Activated CD4-positive, alpha-beta T cell treated with anti-CD3 and anti-CD28 coated beads, Interleukin-2, amount 10 ng/mL, durations not matched to agents 7 days and 5 days (primary cell): ENCODE measurements around the gene HCN2. TPM values are rescaled to one million over a fixed set of nuclear protein-coding genes. Genes with fewer than 3 reads are reported as not detected.

Experiments used
- CTCF ChIA-PET: fragments of 350-600 bp; sonication (Branson Sonifier 250); formaldehyde crosslinking; loops from one replicate; lab custom pipeline; 2021; ENCODE audit warnings: antibody characterized with exemption; lab: Charles Lee
- POLR2A ChIA-PET: fragments of 350-600 bp; sonication (Branson Sonifier 250); formaldehyde crosslinking; loops from one replicate; lab custom pipeline; 2021; ENCODE audit warnings: antibody characterized with exemption; lab: Charles Lee
- DNase-seq: peaks from one replicate; pipeline ENCODE4 v3.0.0-alpha.2; 2020
- H3K27ac Mint-ChIP-seq: one replicate; pipeline ENCODE4 v1.8.0; 2021; ENCODE audit warnings: mild to moderate bottlenecking, moderate library complexity, mixed read lengths
- H3K27me3 Mint-ChIP-seq: one replicate; pipeline ENCODE4 v1.8.0; 2021; ENCODE audit warnings: mixed read lengths
- H3K36me3 Mint-ChIP-seq: one replicate; pipeline ENCODE4 v1.8.0; 2021; ENCODE audit warnings: low read depth, mixed read lengths
- H3K4me1 Mint-ChIP-seq: one replicate; pipeline ENCODE4 v1.8.0; 2021; ENCODE audit warnings: mixed read lengths
- H3K4me3 Mint-ChIP-seq: one replicate; pipeline ENCODE4 v1.8.0; 2021; ENCODE audit warnings: mild to moderate bottlenecking, moderate library complexity, mixed read lengths
- H3K9me3 Mint-ChIP-seq: one replicate; pipeline ENCODE4 v1.8.0; 2021; ENCODE audit warnings: mixed read lengths
- total RNA-seq, 2 experiments: library from RNA; stranded (reverse); gene quantifications; one replicate each; pipeline ENCODE4 v1.2.3, GENCODE V29; 2021

The HCN2 gene
- 1 to 10 TPM; 2.6 to 3.2 TPM for total RNA-seq

- H3K4me1 Mint-ChIP-seq = peaks cover 9% of the 10 kb centered on the region
- H3K27ac Mint-ChIP-seq = no peak within 1 kb of the TSS
- H3K36me3 Mint-ChIP-seq = no peaks in the 10 kb centered on the region
- DNase-seq = no peak
- H3K4me3 Mint-ChIP-seq = no peak within 1 kb of the TSS
- H3K27me3 Mint-ChIP-seq = peaks cover 27% of the 10 kb centered on the region
- ChIA-PET CTCF (no interaction called here), POLR2A (no interaction called here)
- H3K9me3 Mint-ChIP-seq = no peaks in the 10 kb centered on the region
Observed at GRCh38 chr19:589693-590395, at the start of gene HCN2. HCN2 (plus strand) TSS chr19:589881; CDS start chr19:589946, 65 bp downstream.

- Mint-ChIP-seq H3K4me3 (no peak overlapping the region), H3K9me3 (no peaks in the 10 kb centered on the region), H3K4me1 (peaks cover 20% of the 10 kb centered on the region), H3K27ac (no peak overlapping the region), H3K36me3 (peaks cover 11% of the 10 kb centered on the region), H3K27me3 (no peaks in the 10 kb centered on the region)
- CTCF ChIA-PET = interaction anchor here (0.9 kb wide), 1 partner anchor 30 kb away, joined by 3 read pairs; no protein-coding TSS in a partner anchor
- POLR2A ChIA-PET = no interaction called here
- DNase-seq = no peak
Observed at GRCh38 chr19:540867-541637, 48.6 kb upstream of the HCN2 start.

- peaks cover 20% of the 10 kb centered on the region for H3K4me1 Mint-ChIP-seq
- H3K27ac Mint-ChIP-seq = no peak overlapping the region
- DNase-seq = no peak
- H3K9me3 Mint-ChIP-seq = no peaks in the 10 kb centered on the region
- POLR2A ChIA-PET = no interaction called here
- peaks cover 9% of the 10 kb centered on the region for H3K36me3 Mint-ChIP-seq
- no peak overlapping the region for H3K4me3 Mint-ChIP-seq
- CTCF ChIA-PET = interaction anchor here (0.9 to 1.4 kb wide), 2 partner anchors 10 to 31 kb away, joined by 3 to 6 read pairs; partner anchors contain the start of gene CDC34
- no peaks in the 10 kb centered on the region for H3K27me3 Mint-ChIP-seq
Observed at GRCh38 chr19:541699-542098, 48.0 kb upstream of the HCN2 start.

DNA sequence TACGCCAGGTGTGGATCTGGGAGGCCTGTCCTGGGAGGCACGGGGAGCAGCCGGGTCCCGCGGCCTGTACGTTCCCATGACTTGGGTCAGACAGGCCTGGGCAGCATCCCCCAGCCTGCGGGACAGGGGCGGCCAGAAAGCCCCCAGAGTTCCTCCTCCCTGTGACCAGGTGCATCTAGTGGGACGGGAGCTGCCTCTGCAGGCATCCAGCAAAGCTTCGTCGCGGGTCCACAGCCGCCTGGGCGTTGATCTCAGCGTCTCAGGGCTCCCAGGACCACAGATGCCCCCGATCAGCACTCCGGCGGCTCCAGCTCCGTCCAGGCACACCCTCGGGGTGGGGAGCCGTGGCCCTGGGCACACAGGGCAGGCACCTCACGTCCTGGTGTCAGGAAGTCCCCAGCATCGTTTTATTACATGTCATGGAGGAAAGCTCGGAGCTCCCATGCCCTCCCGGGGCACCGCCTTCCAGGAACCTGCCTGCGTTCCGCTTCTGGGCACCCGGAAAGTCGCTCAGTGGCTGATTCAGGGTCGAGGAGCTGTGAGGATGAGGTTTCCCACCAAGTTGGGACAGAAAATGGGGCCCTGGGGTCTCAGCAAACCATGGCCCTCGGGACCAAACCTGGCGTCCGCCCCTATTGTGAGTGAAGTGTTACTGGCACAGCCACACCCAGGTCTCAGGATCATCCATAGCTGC, 47.4 kb upstream of the HCN2 start:
- CTCF ChIA-PET = interaction anchor here (0.9 to 1.8 kb wide), 3 partner anchors 10 to 31 kb away, joined by 3 to 6 read pairs (median 5); partner anchors contain the start of gene CDC34
- Mint-ChIP-seq H3K36me3 (peaks cover 8% of the 10 kb centered on the region), H3K27me3 (no peaks in the 10 kb centered on the region), H3K4me1 (peaks cover 20% of the 10 kb centered on the region), H3K9me3 (no peaks in the 10 kb centered on the region), H3K4me3 (no peak overlapping the region), H3K27ac (no peak overlapping the region)
- DNase-seq = no peak
- POLR2A ChIA-PET = no interaction called here

GRCh38 chr19:543910-544608, 45.6 kb upstream of the HCN2 start, which contains the start of gene GZMM:
GZMM (plus strand) TSS chr19:544053; CDS start chr19:544072, 19 bp downstream.
- Mint-ChIP-seq H3K4me3 (peak within 1 kb of the TSS; percentile 79), H3K9me3 (no peaks in the 10 kb centered on the region), H3K36me3 (peaks cover 3% of the 10 kb centered on the region), H3K27ac (peak within 1 kb of the TSS; percentile 90), H3K4me1 (peaks cover 20% of the 10 kb centered on the region), H3K27me3 (no peaks in the 10 kb centered on the region)
- peak; percentile 80 for DNase-seq
- POLR2A ChIA-PET = no interaction called here
- CTCF ChIA-PET = interaction anchor here (1.0 to 1.8 kb wide), 2 partner anchors 20 to 33 kb away, joined by 3 to 5 read pairs; no protein-coding TSS in a partner anchor

DNA sequence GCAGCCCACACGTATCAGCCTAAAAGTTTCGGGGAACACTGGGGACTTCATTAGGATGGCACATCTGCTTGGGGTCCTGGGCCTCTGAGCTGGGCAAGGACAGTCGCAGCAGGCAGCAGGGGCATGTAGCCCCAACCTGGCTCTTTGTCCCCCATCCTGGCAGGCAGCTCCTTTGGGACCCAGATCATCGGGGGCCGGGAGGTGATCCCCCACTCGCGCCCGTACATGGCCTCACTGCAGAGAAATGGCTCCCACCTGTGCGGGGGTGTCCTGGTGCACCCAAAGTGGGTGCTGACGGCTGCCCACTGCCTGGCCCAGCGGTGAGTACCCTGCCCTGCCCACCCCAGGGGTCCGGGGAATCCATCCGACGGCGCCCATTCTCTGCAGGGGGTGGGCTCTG, 42.6 kb upstream of the HCN2 start:
- H3K4me1 Mint-ChIP-seq = peaks cover 22% of the 10 kb centered on the region
- no peak for DNase-seq
- H3K36me3 Mint-ChIP-seq = peaks cover 3% of the 10 kb centered on the region
- ChIA-PET CTCF (no interaction called here), POLR2A (no interaction called here)
- no peaks in the 10 kb centered on the region for H3K27me3 Mint-ChIP-seq
- H3K4me3 Mint-ChIP-seq = no peak overlapping the region
- no peaks in the 10 kb centered on the region for H3K9me3 Mint-ChIP-seq
- H3K27ac Mint-ChIP-seq = no peak overlapping the region

DNA sequence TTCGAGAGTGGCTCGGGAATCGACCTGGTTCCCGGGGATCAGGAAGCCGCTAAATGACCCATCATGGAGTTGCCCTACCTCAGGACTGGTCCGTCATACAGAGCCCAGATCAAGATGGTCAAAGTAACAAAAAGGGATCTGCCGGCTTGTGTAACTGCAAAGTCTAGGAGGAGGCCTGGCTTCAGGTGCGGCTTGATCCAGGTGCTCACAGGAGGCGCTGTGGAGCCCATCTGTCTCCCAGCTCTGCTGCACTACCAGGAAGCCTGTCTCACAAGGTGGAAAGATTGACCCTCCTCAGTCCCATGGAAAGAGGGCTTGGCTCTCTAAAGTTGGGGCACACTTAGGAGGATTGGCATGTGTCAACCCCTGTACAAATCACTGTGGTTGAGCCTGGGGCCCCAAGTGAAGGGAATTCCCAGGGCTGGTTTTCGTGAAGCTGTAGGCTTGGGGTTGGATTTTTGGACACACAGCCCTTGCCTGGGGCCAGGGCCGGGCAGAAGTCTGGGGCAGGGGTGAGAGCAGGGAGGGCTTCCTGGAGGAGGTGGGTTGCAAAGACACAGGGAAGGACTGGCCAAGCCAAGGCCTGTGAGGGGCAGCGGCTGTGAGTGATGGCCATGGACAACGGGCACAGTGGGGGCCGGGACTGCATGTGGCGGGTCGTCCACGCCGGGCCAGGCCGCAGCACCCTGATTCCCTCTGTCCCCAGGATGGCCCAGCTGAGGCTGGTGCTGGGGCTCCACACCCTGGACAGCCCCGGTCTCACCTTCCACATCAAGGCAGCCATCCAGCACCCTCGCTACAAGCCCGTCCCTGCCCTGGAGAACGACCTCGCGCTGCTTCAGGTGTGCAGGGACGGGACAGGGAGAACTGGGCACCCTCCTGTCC, 41.6 kb upstream of the HCN2 start:
- Mint-ChIP-seq H3K36me3 (peaks cover 3% of the 10 kb centered on the region), H3K4me1 (peaks cover 22% of the 10 kb centered on the region), H3K27ac (peak overlapping the region; percentile 25), H3K27me3 (no peaks in the 10 kb centered on the region), H3K4me3 (no peak overlapping the region), H3K9me3 (no peaks in the 10 kb centered on the region)
- ChIA-PET CTCF (interaction anchor here (1.3 kb wide), 1 partner anchor 37 kb away, joined by 5 read pairs; no protein-coding TSS in a partner anchor), POLR2A (no interaction called here)
- no peak for DNase-seq

DNA sequence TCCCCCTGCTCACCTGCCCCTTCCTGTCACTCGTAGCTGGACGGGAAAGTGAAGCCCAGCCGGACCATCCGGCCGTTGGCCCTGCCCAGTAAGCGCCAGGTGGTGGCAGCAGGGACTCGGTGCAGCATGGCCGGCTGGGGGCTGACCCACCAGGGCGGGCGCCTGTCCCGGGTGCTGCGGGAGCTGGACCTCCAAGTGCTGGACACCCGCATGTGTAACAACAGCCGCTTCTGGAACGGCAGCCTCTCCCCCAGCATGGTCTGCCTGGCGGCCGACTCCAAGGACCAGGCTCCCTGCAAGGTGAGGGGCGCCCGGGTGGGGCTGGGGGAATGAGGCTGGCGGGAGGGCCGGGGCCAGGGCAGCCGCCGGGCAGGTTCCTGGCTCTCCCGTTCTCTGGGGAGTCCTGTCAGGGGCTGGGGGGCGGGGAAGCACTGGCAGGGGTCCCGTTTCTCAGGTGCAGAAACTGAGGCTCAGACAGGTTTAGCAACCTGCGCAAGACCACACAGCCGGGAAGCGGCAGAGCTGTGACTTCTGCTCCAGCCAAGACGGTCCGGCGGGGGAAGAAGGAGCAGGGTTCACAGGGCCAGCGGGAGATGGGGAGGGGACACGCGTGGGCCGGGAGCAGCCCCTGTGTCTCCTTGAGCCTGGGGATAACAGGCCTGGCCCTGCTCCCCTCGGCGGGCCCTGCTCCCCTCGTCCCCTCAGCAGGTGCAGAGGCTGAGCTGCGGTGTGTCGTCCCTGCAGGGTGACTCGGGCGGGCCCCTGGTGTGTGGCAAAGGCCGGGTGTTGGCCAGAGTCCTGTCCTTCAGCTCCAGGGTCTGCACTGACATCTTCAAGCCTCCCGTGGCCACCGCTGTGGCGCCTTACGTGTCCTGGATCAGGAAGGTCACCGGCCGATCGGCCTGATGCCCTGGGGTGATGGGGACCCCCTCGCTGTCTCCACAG, 40.5 kb upstream of the HCN2 start:
- Mint-ChIP-seq H3K36me3 (peaks cover 2% of the 10 kb centered on the region), H3K27me3 (no peaks in the 10 kb centered on the region), H3K27ac (no peak overlapping the region), H3K4me1 (peaks cover 11% of the 10 kb centered on the region), H3K9me3 (no peaks in the 10 kb centered on the region), H3K4me3 (no peak overlapping the region)
- DNase-seq = no peak
- POLR2A ChIA-PET = no interaction called here
- CTCF ChIA-PET = interaction anchor here (1.3 kb wide), 1 partner anchor 38 kb away, joined by 5 read pairs; no protein-coding TSS in a partner anchor

DNA sequence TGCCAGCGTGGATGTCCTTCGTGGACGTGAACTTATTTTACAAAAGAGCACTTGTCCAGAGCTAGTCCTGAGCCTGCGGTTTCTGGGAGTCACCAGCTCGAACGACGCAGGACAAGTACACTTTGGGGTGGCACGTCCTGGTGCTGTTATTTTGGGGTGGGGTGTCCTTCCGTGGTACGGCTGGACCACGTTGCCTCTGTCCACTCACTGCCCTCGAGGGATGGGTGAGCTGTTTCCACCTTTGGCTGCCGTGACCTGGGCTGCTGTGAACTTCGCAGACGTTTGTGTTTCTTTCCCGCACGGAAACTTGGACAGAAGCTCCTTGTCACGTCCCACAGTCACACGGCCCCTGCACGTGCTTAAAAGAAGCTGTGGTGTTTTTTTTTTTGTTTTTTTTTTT, 34.9 kb upstream of the HCN2 start:
- no peaks in the 10 kb centered on the region for H3K9me3 Mint-ChIP-seq
- H3K4me3 Mint-ChIP-seq = no peak overlapping the region
- CTCF ChIA-PET = interaction anchor here (0.9 kb wide), 1 partner anchor 29 kb away, joined by 4 read pairs; no protein-coding TSS in a partner anchor
- no peak overlapping the region for H3K27ac Mint-ChIP-seq
- peaks cover 2% of the 10 kb centered on the region for H3K4me1 Mint-ChIP-seq
- POLR2A ChIA-PET = no interaction called here
- H3K36me3 Mint-ChIP-seq = no peaks in the 10 kb centered on the region
- no peaks in the 10 kb centered on the region for H3K27me3 Mint-ChIP-seq
- DNase-seq = no peak

GRCh38 chr19:555474-555808, 34.2 kb upstream of the HCN2 start:
- Mint-ChIP-seq H3K4me1 (peaks cover 2% of the 10 kb centered on the region), H3K27me3 (no peaks in the 10 kb centered on the region), H3K36me3 (no peaks in the 10 kb centered on the region), H3K27ac (no peak overlapping the region), H3K4me3 (no peak overlapping the region), H3K9me3 (no peaks in the 10 kb centered on the region)
- no peak for DNase-seq
- POLR2A ChIA-PET = no interaction called here
- CTCF ChIA-PET = interaction anchor here (0.6 to 0.9 kb wide), 3 partner anchors 21 to 49 kb away, joined by 3 to 4 read pairs (median 3); no protein-coding TSS in a partner anchor
